Esophagus squamous epithelium (tissue), 5 donors: ENCODE results near the gene PLCB2. TPM values are rescaled to one million over a fixed set of nuclear protein-coding genes. Genes with fewer than 3 reads are reported as not detected.

Experiments used
- DNase-seq: peaks from one replicate; lab custom pipeline; 2025; lab: John Stamatoyannopoulos, UW
- H3K27ac ChIP-seq, 4 donors: fragments of 200-600 bp; sonication (generic); one replicate each; pipeline ENCODE4 v1.5.1; 2016 to 2019; ENCODE audit warnings: mild to moderate bottlenecking in 1 of 4
- H3K27me3 ChIP-seq, 4 donors: fragments of 200-600 bp; sonication (generic); 1 replicate in 3 of 4; 2 replicates in 1 of 4; pipeline versions ENCODE4 v1.5.1 to v1.6.0; 2017 to 2021; ENCODE audit warnings: antibody characterized with exemption in 1 of 4
- H3K36me3 ChIP-seq, 3 donors: fragments of 200-600 bp; sonication (generic); one replicate each; pipeline ENCODE4 v1.5.1; 2016 to 2019
- H3K4me1 ChIP-seq, 3 donors: fragments of 200-600 bp; sonication (generic); one replicate each; pipeline ENCODE4 v1.5.1; 2017 to 2019
- H3K4me3 ChIP-seq, 4 donors: fragments of 200-600 bp; sonication (generic); 1 replicate in 3 of 4; 2 replicates in 1 of 4; pipeline ENCODE4 v1.5.1; 2016 to 2019; ENCODE audit warnings: mild to moderate bottlenecking in 2 of 4, moderate library complexity in 1 of 4
- H3K9me3 ChIP-seq, 3 donors: fragments of 200-600 bp; sonication (generic); one replicate each; pipeline ENCODE4 v1.5.1; 2016 to 2019
- CTCF ChIP-seq, 6 experiments: fragments of 450-650 bp in 4 of 6; fragments of 200-600 bp in 2 of 6; sonication (generic) in 2 of 6; IDR thresholded peaks; one replicate each; pipeline ENCODE4 v1.5.1; 2016 to 2019; ENCODE audit warnings: antibody characterized with exemption in 6 of 6, mild to moderate bottlenecking in 4 of 6, moderate library complexity in 4 of 6
- POLR2A ChIP-seq, 4 donors: fragments of 450-650 bp; IDR thresholded peaks; one replicate each; pipeline ENCODE4 v1.6.1; 2017; ENCODE audit warnings: antibody characterized with exemption in 4 of 4, mild to moderate bottlenecking in 4 of 4, moderate library complexity in 3 of 4
- WGBS, 2 donors: methylation state at CpG; one replicate each; pipeline ENCODE4 v1.1.5; 2018; 5-methylcytosine and 5-hydroxymethylcytosine counted together
- intact Hi-C: fragments of 100-400 bp; cut with DNase I; formaldehyde crosslinking; loops from one replicate; pipeline ENCODE4 v1.15.0; 2022
- total RNA-seq, 4 donors: library from RNA; depleted of rRNA; stranded (reverse); fragments of >200 nt; gene quantifications; one replicate each; pipeline ENCODE4 v1.1.0, GENCODE V29; 2016
- donor health status: DM: yes; HTN: yes; CAD: no.

Gene PLCB2
- total RNA-seq, 4 donors from 2014 or later, result 6.1 to 15.9 (median 10.4) TPM

- DNase-seq, result no peak
- WGBS, 2 donors, result 33% methylated on average over 1 of the region's 14 CpGs; no CpG with 5 or more reads in 1 of the 2 donors
- H3K4me3 ChIP-seq, result peak overlapping the region; percentile 38 to 61 (median 52)
- peaks cover 0 to 19% (median 0%) of the 10 kb centered on the region in 3 donors for H3K36me3 ChIP-seq
- H3K27me3 ChIP-seq, result no peaks in the 10 kb centered on the region
- H3K4me1 ChIP-seq, result peaks cover 74 to 100% (median 78%) of the 10 kb centered on the region in 3 donors
- intact Hi-C loops, result no loop called here
- TF ChIP-seq POLR2A (IDR thresholded peaks at IDR 0.05), result no peak
- TF ChIP-seq CTCF (IDR thresholded peaks at IDR 0.05), result peak in 1 of 6 experiments; percentile 15
- peak overlapping the region; percentile 92 to 95 (median 94) for H3K27ac ChIP-seq
- H3K9me3 ChIP-seq, result no peaks in the 10 kb centered on the region
These were observed 32.5 kb upstream of the PLCB2 start for GRCh38 chr15:40340038-40340739.

GRCh38 chr15:40339621-40339945 lies 31.8 kb upstream of the PLCB2 start:
- DNase-seq, result no peak
- intact Hi-C loops, result no loop called here
- Histone ChIP-seq H3K27me3 (no peaks in the 10 kb centered on the region), H3K9me3 (no peaks in the 10 kb centered on the region), H3K36me3 (peaks cover 0 to 19% (median 0%) of the 10 kb centered on the region in 3 donors), H3K4me1 (peaks cover 74 to 100% (median 81%) of the 10 kb centered on the region in 3 donors), H3K4me3 (peak overlapping the region; percentile 38 to 61 (median 52)), H3K27ac (peak overlapping the region; percentile 92 to 95 (median 94))
- 65% methylated on average over 4 of the region's 7 CpGs; no CpG with 5 or more reads in 1 of the 2 donors for WGBS, 2 donors
- TF ChIP-seq CTCF (IDR thresholded peaks at IDR 0.05) (no peak), POLR2A (IDR thresholded peaks at IDR 0.05) (no peak)

- peaks cover 78 to 100% (median 86%) of the 10 kb centered on the region in 3 donors for H3K4me1 ChIP-seq
- TF ChIP-seq CTCF (IDR thresholded peaks at IDR 0.05), result no peak
- no peak for TF ChIP-seq POLR2A (IDR thresholded peaks at IDR 0.05)
- peaks cover 0 to 19% (median 0%) of the 10 kb centered on the region in 3 donors for H3K36me3 ChIP-seq
- no peaks in the 10 kb centered on the region for H3K9me3 ChIP-seq
- DNase-seq, result no peak
- peak overlapping the region; percentile 38 to 61 (median 52) for H3K4me3 ChIP-seq
- intact Hi-C loops, result no loop called here
- WGBS, 2 donors, result 85 to 90% methylated on average over 2 to 5 of the region's 11 CpGs
- H3K27me3 ChIP-seq, result no peaks in the 10 kb centered on the region
- H3K27ac ChIP-seq, result peak overlapping the region; percentile 92 to 95 (median 94)
These were observed 31.3 kb upstream of the PLCB2 start for GRCh38 chr15:40338921-40339620.

- Histone ChIP-seq H3K4me3 (peak overlapping the region in 3 of 4 donors; percentile 8 to 61 (median 50)), H3K27ac (peak overlapping the region; percentile 26 to 95 (median 94)), H3K9me3 (no peaks in the 10 kb centered on the region), H3K27me3 (no peaks in the 10 kb centered on the region), H3K36me3 (peaks cover 0 to 19% (median 0%) of the 10 kb centered on the region in 3 donors), H3K4me1 (peaks cover 80 to 100% (median 84%) of the 10 kb centered on the region in 3 donors)
- no peak for DNase-seq
- intact Hi-C loops, result no loop called here
- 24 to 48% methylated on average over 6 of the region's 11 CpGs for WGBS, 2 donors
- TF ChIP-seq POLR2A (IDR thresholded peaks at IDR 0.05) (no peak), CTCF (IDR thresholded peaks at IDR 0.05) (peak; percentile 41 to 66 (median 52))
These were observed 30.4 kb upstream of the PLCB2 start for GRCh38 chr15:40338041-40338657.
